ENCODE results near the gene NUDT13.

Gene NUDT13

DNA sequence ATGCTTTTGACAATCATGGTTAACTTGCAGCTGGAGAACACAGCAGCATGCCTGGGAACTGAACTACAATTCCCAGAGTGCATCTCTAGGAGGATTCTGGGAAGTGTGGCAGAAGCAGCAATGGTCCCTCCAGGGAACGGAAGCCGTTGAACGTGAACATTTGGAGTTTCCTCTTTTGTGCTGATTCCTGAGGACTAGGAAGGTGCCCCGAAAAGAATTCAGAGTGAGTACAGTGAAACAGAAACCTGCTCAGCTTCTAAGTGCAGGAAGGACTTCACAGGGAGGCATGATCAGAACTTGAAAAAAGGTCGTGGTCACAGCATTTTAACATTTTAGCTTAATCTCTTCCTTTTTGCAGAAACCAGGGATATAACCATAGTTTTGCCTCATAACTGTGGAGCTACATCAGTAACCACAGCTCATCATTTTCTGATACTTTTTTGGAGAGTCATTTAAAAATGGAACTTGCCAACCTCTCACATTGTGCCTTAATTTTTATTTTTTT lies at the start of gene NUDT13:
Gene NUDT13 (plus strand): TSS at position 111 of the 505 bp plus-strand sequence. CDS start 3,911 bp downstream, outside the sequence.
- no peaks in the 10 kb centered on the region for H3K9me3 ChIP-seq (ENCODE audit: control insufficient read depth, low read length)
- peaks cover 19% of the 10 kb centered on the region for H3K4me1 ChIP-seq (ENCODE audit: control insufficient read depth, insufficient read depth, low read length)
- peak within 1 kb of the TSS; percentile 88 for H3K9ac ChIP-seq (ENCODE audit: low read length)
- H3K36me3 ChIP-seq (ENCODE audit: control insufficient read depth, insufficient read depth, low read length, severe bottlenecking) = no peaks in the 10 kb centered on the region
- no peaks in the 10 kb centered on the region for H3K27me3 ChIP-seq (replicated peaks; ENCODE audit: control insufficient read depth, insufficient read depth, low read length)
- peak within 1 kb of the TSS; percentile 87 for H3K4me3 ChIP-seq (ENCODE audit: low read length)
- DNase-seq (ENCODE audit: low read depth) = peak; percentile 88

DNA sequence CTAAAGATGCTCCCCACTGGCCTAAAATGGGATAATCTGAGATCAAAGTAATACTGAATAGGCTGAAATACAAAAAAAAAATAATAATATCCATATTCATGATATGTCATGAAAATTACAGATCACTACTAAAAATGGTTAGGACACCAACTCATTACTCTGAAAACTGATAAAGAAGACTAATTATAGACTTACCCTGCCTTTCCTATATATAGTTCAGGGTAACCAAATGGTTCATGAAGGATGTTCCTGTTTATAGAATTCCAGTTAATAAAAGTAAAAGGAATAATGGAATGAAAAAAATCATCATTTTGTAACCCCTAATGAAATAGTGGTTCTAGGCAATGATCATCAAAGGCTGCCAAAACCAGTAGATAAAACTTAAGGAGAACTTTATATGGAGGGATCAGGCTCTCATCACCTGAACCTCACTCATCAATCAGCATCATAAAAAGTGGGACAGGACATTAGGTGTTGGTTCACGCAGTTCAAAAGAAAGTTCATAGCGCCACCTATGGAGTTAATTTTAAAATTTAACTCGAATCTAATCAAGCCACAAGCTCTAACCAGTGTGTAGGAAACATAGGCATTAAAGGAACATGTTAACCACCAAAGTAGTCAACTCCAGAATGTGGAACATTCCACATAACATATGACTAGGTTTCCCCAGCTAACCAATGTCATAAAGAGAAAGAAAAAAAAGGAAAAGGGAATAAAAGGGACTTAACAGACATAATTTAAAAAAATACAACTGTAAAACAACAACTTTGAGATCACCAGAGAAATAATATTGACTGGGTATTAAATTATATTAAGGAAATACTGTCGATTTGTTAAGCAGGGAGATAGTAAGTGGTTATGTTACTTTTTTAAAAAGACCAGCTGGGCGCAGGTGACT lies 49.3 kb upstream of the NUDT13 start:
- H3K36me3 ChIP-seq (ENCODE audit: control insufficient read depth, insufficient read depth, low read length, severe bottlenecking) = peaks cover 26% of the 10 kb centered on the region
- H3K4me1 ChIP-seq (ENCODE audit: control insufficient read depth, insufficient read depth, low read length) = no peaks in the 10 kb centered on the region
- peak; percentile 46 for DNase-seq (ENCODE audit: low read depth)
- no peaks in the 10 kb centered on the region for H3K27me3 ChIP-seq (replicated peaks; ENCODE audit: control insufficient read depth, insufficient read depth, low read length)
- H3K9ac ChIP-seq (ENCODE audit: low read length) = no peak overlapping the region
- no peaks in the 10 kb centered on the region for H3K9me3 ChIP-seq (ENCODE audit: control insufficient read depth, low read length)
- H3K4me3 ChIP-seq (ENCODE audit: low read length) = no peak overlapping the region

DNA sequence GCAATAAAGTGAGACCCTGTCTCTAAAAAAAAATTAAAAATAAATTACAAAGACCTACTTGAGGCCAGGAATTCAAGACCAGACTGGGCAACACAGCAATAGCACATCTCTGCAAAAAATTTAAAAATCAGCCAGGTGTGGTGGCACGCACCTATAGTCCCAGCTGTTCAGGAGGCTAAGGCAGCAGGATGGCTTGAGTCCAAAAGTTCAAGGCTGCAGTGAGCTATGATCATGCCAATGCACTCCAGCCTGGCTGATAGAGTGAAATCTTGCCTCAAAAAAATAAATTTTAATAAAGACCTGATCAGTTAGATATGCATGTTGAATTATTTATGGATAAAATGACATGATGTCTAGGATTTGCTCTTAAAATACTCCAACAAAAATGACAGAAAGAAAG lies 48.5 kb upstream of the NUDT13 start:
- H3K9ac ChIP-seq (ENCODE audit: low read length) = no peak overlapping the region
- H3K4me1 ChIP-seq (ENCODE audit: control insufficient read depth, insufficient read depth, low read length) = no peaks in the 10 kb centered on the region
- no peak for DNase-seq (ENCODE audit: low read depth)
- H3K9me3 ChIP-seq (ENCODE audit: control insufficient read depth, low read length) = no peaks in the 10 kb centered on the region
- H3K27me3 ChIP-seq (replicated peaks; ENCODE audit: control insufficient read depth, insufficient read depth, low read length) = no peaks in the 10 kb centered on the region
- H3K36me3 ChIP-seq (ENCODE audit: control insufficient read depth, insufficient read depth, low read length, severe bottlenecking) = peaks cover 31% of the 10 kb centered on the region
- no peak overlapping the region for H3K4me3 ChIP-seq (ENCODE audit: low read length)

DNA sequence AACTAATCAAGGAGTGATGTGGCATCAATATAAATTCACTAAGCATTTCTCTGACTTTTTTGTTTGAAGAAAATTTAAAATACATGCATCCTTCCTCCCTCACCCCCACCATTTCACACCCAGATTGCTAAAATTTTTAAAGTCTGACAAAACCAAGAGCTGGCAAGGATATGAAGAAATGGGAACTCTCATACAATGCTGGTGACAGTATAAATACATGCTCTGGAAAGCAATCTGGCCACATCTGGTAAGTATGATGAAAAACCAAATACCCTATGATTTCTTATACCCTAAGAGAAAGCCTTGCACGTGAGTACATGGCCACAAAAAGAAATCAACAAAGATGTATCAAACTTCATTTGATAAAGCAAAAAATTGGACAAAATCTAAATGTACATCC lies 44.8 kb upstream of the NUDT13 start:
- H3K9me3 ChIP-seq (ENCODE audit: control insufficient read depth, low read length) = no peaks in the 10 kb centered on the region
- H3K36me3 ChIP-seq (ENCODE audit: control insufficient read depth, insufficient read depth, low read length, severe bottlenecking) = peaks cover 58% of the 10 kb centered on the region
- H3K4me3 ChIP-seq (ENCODE audit: low read length) = no peak overlapping the region
- no peaks in the 10 kb centered on the region for H3K4me1 ChIP-seq (ENCODE audit: control insufficient read depth, insufficient read depth, low read length)
- peak; percentile 34 for DNase-seq (ENCODE audit: low read depth)
- H3K9ac ChIP-seq (ENCODE audit: low read length) = no peak overlapping the region
- H3K27me3 ChIP-seq (replicated peaks; ENCODE audit: control insufficient read depth, insufficient read depth, low read length) = no peaks in the 10 kb centered on the region

DNA sequence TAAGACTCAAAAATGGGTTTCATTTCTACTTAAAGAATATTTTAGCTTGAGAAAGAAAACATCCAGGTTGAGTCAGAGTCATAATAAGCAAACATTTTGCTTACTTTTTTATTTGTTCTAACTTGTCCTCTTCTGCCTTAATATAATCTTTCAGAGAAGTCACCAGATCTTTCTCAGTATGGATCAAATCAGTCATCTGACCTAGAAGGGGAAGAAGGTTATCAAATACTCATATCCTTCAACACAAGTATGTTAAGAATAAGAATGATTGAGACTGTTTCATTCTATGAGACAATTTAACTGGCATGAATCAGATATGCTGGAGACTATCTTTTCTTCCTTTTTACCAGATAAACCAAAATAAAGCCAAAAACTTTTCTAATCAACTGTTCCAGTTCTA lies 36.6 kb upstream of the NUDT13 start:
- no peak overlapping the region for H3K4me3 ChIP-seq (ENCODE audit: low read length)
- no peaks in the 10 kb centered on the region for H3K9me3 ChIP-seq (ENCODE audit: control insufficient read depth, low read length)
- peaks cover 16% of the 10 kb centered on the region for H3K4me1 ChIP-seq (ENCODE audit: control insufficient read depth, insufficient read depth, low read length)
- H3K36me3 ChIP-seq (ENCODE audit: control insufficient read depth, insufficient read depth, low read length, severe bottlenecking) = peaks cover 44% of the 10 kb centered on the region
- H3K27me3 ChIP-seq (replicated peaks; ENCODE audit: control insufficient read depth, insufficient read depth, low read length) = no peaks in the 10 kb centered on the region
- H3K9ac ChIP-seq (ENCODE audit: low read length) = no peak overlapping the region
- DNase-seq (ENCODE audit: low read depth) = no peak

DNA sequence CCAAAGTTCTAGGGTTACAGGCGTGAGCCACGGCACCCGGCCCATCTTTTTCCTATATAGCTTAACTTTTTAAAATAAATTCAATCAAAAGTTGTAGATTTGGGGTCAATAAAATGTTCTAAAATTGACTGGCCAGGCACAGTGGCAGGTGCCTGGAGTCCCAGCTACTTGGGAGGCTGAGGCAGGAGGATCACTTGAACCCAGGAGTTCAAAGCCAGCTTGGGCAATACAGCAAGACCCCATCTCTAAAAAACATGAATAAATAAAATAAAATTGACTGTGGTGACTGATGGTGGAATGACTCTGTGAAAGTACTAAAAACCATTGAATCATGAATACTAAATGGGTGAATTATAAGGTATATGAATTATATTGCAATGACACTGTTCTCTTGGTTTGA lies 34.4 kb upstream of the NUDT13 start:
- H3K4me1 ChIP-seq (ENCODE audit: control insufficient read depth, insufficient read depth, low read length) = peaks cover 16% of the 10 kb centered on the region
- H3K27me3 ChIP-seq (replicated peaks; ENCODE audit: control insufficient read depth, insufficient read depth, low read length) = no peaks in the 10 kb centered on the region
- no peak overlapping the region for H3K4me3 ChIP-seq (ENCODE audit: low read length)
- no peak overlapping the region for H3K9ac ChIP-seq (ENCODE audit: low read length)
- DNase-seq (ENCODE audit: low read depth) = no peak
- H3K9me3 ChIP-seq (ENCODE audit: control insufficient read depth, low read length) = no peaks in the 10 kb centered on the region
- peaks cover 30% of the 10 kb centered on the region for H3K36me3 ChIP-seq (ENCODE audit: control insufficient read depth, insufficient read depth, low read length, severe bottlenecking)

DNA sequence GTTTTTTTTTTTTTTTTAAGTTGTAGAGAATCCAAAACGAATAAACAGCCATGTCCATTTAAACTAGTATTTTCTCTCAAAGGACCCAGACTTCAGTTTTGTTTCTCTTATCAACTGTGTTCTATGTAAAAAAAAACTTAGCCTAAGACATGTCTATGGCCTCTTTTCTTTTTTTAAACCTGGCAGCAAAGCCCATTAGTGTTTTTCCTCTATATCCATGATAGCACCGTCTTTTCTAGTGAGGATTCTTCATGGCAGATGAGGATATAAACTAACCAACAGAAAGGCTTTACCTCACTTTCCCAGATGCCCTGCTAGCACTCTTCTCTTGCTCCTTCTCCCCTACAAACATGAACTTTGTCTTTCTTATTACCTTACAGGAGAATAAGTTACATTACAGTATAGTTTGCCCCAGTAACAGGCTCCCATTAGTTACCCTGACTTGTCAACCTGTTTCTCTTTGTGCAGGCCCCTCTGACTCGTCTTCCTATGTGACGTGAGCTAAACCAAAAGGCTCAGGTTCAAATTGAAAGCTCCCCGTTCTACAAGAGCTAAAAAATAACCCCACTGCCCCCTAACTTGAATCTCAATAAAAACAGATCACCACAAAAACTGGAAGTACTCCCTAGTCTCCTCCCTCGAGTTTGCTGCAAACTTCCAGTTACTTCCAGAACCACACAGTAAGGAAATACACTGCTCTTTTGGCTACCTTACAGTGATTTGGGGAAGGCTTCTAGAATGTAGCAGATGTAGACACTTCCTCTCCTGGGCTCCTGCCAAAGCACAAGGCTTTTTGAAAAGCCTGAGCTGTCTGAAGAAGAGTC lies 33.7 kb upstream of the NUDT13 start:
- peak; percentile 74 for DNase-seq (ENCODE audit: low read depth)
- Histone ChIP-seq H3K36me3 (ENCODE audit: control insufficient read depth, insufficient read depth, low read length, severe bottlenecking) (peaks cover 23% of the 10 kb centered on the region), H3K27me3 (replicated peaks; ENCODE audit: control insufficient read depth, insufficient read depth, low read length) (no peaks in the 10 kb centered on the region), H3K9me3 (ENCODE audit: control insufficient read depth, low read length) (no peaks in the 10 kb centered on the region), H3K4me3 (ENCODE audit: low read length) (peak overlapping the region; percentile 69), H3K4me1 (ENCODE audit: control insufficient read depth, insufficient read depth, low read length) (peaks cover 16% of the 10 kb centered on the region), H3K9ac (ENCODE audit: low read length) (peak overlapping the region; percentile 43)

DNA sequence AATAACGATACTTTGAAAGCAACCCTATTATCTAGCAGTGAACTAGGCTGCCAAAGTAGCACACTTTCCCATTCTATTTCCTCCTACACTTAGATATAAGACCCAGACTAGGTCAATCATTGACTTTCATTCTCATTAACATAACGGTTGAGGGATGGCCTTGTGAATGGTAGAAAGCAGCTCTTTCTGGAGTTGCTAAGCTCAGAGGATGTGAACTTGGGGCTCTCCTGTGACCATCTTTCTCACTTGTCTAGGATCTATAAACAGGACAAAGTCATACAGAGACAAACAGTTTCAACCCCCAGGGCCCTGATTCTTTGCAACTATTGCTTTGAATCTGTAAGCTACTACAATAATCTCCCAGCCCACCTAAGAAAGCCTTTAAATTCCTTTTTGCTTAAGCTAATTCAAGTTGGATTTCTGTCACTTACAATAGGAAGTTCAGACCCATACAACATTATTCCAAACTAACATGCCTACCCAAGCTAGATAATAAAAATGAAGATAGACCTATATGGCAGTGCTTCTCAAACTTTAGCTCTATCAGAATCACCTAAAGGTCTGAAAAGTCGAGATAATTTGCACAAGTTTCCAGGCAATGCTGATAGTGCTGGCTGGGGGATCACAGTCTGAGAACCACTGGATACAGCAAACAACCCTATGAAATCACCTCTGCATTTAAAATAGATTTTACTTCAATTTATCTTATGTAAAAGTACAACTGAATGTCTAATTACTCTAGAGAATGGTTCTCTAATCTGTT lies 30.3 kb upstream of the NUDT13 start:
- H3K36me3 ChIP-seq (ENCODE audit: control insufficient read depth, insufficient read depth, low read length, severe bottlenecking) = no peaks in the 10 kb centered on the region
- H3K27me3 ChIP-seq (replicated peaks; ENCODE audit: control insufficient read depth, insufficient read depth, low read length) = no peaks in the 10 kb centered on the region
- DNase-seq (ENCODE audit: low read depth) = no peak
- no peak overlapping the region for H3K9ac ChIP-seq (ENCODE audit: low read length)
- peaks cover 24% of the 10 kb centered on the region for H3K4me1 ChIP-seq (ENCODE audit: control insufficient read depth, insufficient read depth, low read length)
- no peak overlapping the region for H3K4me3 ChIP-seq (ENCODE audit: low read length)
- H3K9me3 ChIP-seq (ENCODE audit: control insufficient read depth, low read length) = no peaks in the 10 kb centered on the region

DNA sequence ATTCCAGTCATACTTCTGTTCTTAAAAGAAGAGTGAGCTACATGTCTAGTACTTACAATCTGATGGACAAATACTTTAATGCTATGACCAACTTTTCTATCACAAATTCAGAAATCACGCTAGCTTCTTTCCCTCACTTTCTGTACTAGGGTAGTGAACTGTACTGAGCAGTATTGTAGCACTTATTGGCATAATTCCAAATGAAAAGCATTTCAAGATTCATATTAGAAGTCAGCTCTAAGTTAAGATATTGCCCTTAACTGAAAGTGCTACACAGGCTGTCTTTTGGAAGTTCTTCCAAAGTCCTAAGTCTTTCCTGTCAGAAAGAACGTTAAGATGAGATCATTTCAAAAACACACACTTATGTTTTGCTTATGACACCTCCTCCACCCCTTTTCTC lies 27.0 kb upstream of the NUDT13 start:
- DNase-seq (ENCODE audit: low read depth) = peak; percentile 56
- no peaks in the 10 kb centered on the region for H3K9me3 ChIP-seq (ENCODE audit: control insufficient read depth, low read length)
- H3K27me3 ChIP-seq (replicated peaks; ENCODE audit: control insufficient read depth, insufficient read depth, low read length) = no peaks in the 10 kb centered on the region
- H3K36me3 ChIP-seq (ENCODE audit: control insufficient read depth, insufficient read depth, low read length, severe bottlenecking) = no peaks in the 10 kb centered on the region
- peak overlapping the region; percentile 48 for H3K4me3 ChIP-seq (ENCODE audit: low read length)
- no peak overlapping the region for H3K9ac ChIP-seq (ENCODE audit: low read length)
- peaks cover 16% of the 10 kb centered on the region for H3K4me1 ChIP-seq (ENCODE audit: control insufficient read depth, insufficient read depth, low read length)

DNA sequence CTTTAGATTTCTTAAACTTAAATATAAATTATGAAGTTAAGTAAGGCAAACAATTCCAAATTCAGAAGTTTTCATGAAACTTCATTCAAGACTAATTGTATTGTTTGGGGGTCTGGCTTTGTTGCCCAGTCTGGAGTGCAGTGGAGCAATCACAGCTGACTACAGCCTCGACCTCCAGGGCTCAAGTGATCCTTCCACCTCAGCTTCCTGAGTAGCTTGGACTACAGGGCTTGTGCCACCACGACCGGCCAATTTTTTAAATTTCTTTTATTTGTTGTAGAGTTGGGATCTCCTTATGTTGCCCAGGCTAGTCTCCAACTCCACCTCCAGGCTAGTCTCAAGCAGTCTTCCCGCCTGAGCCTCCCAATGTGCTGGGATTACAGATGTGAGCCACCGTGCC lies 26.0 kb upstream of the NUDT13 start:
- peaks cover 16% of the 10 kb centered on the region for H3K4me1 ChIP-seq (ENCODE audit: control insufficient read depth, insufficient read depth, low read length)
- no peaks in the 10 kb centered on the region for H3K36me3 ChIP-seq (ENCODE audit: control insufficient read depth, insufficient read depth, low read length, severe bottlenecking)
- H3K9ac ChIP-seq (ENCODE audit: low read length) = no peak overlapping the region
- H3K9me3 ChIP-seq (ENCODE audit: control insufficient read depth, low read length) = no peaks in the 10 kb centered on the region
- H3K4me3 ChIP-seq (ENCODE audit: low read length) = no peak overlapping the region
- DNase-seq (ENCODE audit: low read depth) = no peak
- no peaks in the 10 kb centered on the region for H3K27me3 ChIP-seq (replicated peaks; ENCODE audit: control insufficient read depth, insufficient read depth, low read length)
